HCT116 (cell line): ENCODE data around the gene GALNT7. TPM values are rescaled to one million over a fixed set of nuclear protein-coding genes. Genes with fewer than 3 reads are reported as not detected.

Experiments used
- ATAC-seq: fragments of 200-7000 bp; cut with Tn5 transposase; 2 replicates; pipeline ENCODE4 v1.9.1; 2020; ENCODE audit warnings: mild to moderate bottlenecking, moderate library complexity
- BruUV-seq: library from RNA; stranded (reverse); fragments of 400-500 nt; replicated peaks from 2 replicates; lab custom pipeline; 2021; lab: Mats Ljungman, UMichigan
- CTCF ChIA-PET: fragments of 300-600 bp; sonication (Branson Sonifier 250); formaldehyde crosslinking; loops from one replicate; lab custom pipeline; 2021; ENCODE audit warnings: antibody characterized with exemption; lab: Charles Lee
- POLR2A ChIA-PET: fragments of 300-600, 350-600 bp; sonication (Branson Sonifier 250); formaldehyde crosslinking; loops from one replicate; lab custom pipeline; 2021; ENCODE audit warnings: antibody characterized with exemption; lab: Charles Lee
- RAD21 ChIA-PET, 2 experiments: fragments of 300-600 bp; sonication (Branson Sonifier 250); formaldehyde crosslinking; loops; one replicate each; lab custom pipeline; 2023; ENCODE audit warnings: low total read pairs in 2 of 2; ENCODE audit not compliant: uncharacterized antibody in 2 of 2, unreplicated experiment in 2 of 2, low non-redundant PET in 1 of 2; lab: Charles Lee
- DNase-seq: peaks from one replicate; pipeline ENCODE4 v3.0.0-alpha.2; 2010; ENCODE audit warnings: low read depth, low spot score
- H2AFZ ChIP-seq: fragments of 200-600 bp; shearing (Covaris generic), sonication (generic); 2 replicates; pipeline ENCODE4 v1.6.1; 2017; ENCODE audit warnings: low read depth, mixed run types, mixed read lengths, antibody characterized with exemption, low read length; ENCODE audit not compliant: poor library complexity, severe bottlenecking
- H3K27ac ChIP-seq: 2 replicates; pipeline ENCODE4 v1.5.1; 2012; ENCODE audit warnings: low read depth, low read length
- H3K27me3 ChIP-seq: fragments of 200-600 bp; sonication (generic); 2 replicates; pipeline ENCODE4 v1.6.1; 2016; ENCODE audit warnings: mixed run types, low read length, mixed read lengths; ENCODE audit not compliant: insufficient read depth
- H3K36me3 ChIP-seq, 2 experiments: fragments of 200-500 bp in 1 of 2; fragments of 200-600 bp in 1 of 2; sonication (Bioruptor generic) in 1 of 2; sonication (generic) in 1 of 2; 2 replicates each; pipeline versions ENCODE4 v1.5.1 to v1.6.1; 2014 to 2016; ENCODE audit warnings: low read length in 2 of 2, inconsistent platforms in 1 of 2, mixed read lengths in 1 of 2, mixed run types in 1 of 2; ENCODE audit not compliant: insufficient read depth in 2 of 2, control insufficient read depth in 1 of 2
- H3K4me1 ChIP-seq, 2 experiments: fragments of 200-600 bp in 1 of 2; sonication (generic) in 1 of 2; 2 replicates each; pipeline versions ENCODE4 v1.5.1 to v1.6.1; 2012 to 2017; ENCODE audit warnings: low read length in 2 of 2, inconsistent platforms in 1 of 2, mild to moderate bottlenecking in 1 of 2, mixed read lengths in 1 of 2, mixed run types in 1 of 2, moderate library complexity in 1 of 2; ENCODE audit not compliant: insufficient read depth in 2 of 2, control insufficient read depth in 1 of 2
- H3K4me2 ChIP-seq: fragments of 200-600 bp; sonication (generic); 2 replicates; pipeline ENCODE4 v1.6.1; 2017; ENCODE audit warnings: mixed run types, low read length, mixed read lengths
- H3K4me3 ChIP-seq, 2 experiments: fragments of 200-600 bp in 1 of 2; sonication (generic) in 1 of 2; replicated peaks in 1 of 2; 2 replicates each; pipeline ENCODE4 v1.5.1; 2011 to 2016; ENCODE audit warnings: low read length in 2 of 2, control low read depth in 1 of 2, low read depth in 1 of 2, mild to moderate bottlenecking in 1 of 2, mixed read lengths in 1 of 2, mixed run types in 1 of 2
- H3K79me2 ChIP-seq: fragments of 200-600 bp; sonication (generic); 2 replicates; pipeline ENCODE4 v1.6.1; 2017; ENCODE audit warnings: mild to moderate bottlenecking, mixed run types, low read length, moderate library complexity, mixed read lengths; ENCODE audit not compliant: insufficient read depth
- H3K9ac ChIP-seq: fragments of 200-600 bp; sonication (generic); 2 replicates; pipeline ENCODE4 v1.6.1; 2016; ENCODE audit warnings: low read length, mixed read lengths
- H3K9me2 ChIP-seq: fragments of 200-600 bp; sonication (generic), shearing (Covaris generic); 2 replicates; pipeline ENCODE4 v1.6.1; 2017; ENCODE audit warnings: mixed run types, mild to moderate bottlenecking, moderate library complexity; ENCODE audit not compliant: insufficient read depth
- H3K9me3 ChIP-seq, 2 experiments: fragments of 200-500 bp in 1 of 2; fragments of 200-600 bp in 1 of 2; sonication (Bioruptor generic) in 1 of 2; sonication (generic) in 1 of 2; 2 replicates each; pipeline ENCODE4 v1.6.1; 2014 to 2017; ENCODE audit warnings: low read length in 2 of 2, mixed read lengths in 2 of 2, inconsistent platforms in 1 of 2, low read depth in 1 of 2, mild to moderate bottlenecking in 1 of 2, mixed run types in 1 of 2, moderate library complexity in 1 of 2; ENCODE audit not compliant: control insufficient read depth in 1 of 2, insufficient read depth in 1 of 2
- H4K20me1 ChIP-seq: fragments of 200-600 bp; sonication (generic), shearing (Covaris generic); 2 replicates; pipeline ENCODE4 v1.6.1; 2017; ENCODE audit warnings: mixed run types, mild to moderate bottlenecking, moderate library complexity; ENCODE audit not compliant: insufficient read depth
- ATF3 ChIP-seq: IDR thresholded peaks from 2 replicates; pipeline ENCODE4 v1.6.1; 2012
- CBX3 ChIP-seq: IDR thresholded peaks from 2 replicates; pipeline ENCODE4 v1.6.1; 2012; ENCODE audit warnings: low read depth
- CEBPB ChIP-seq: IDR thresholded peaks from 2 replicates; pipeline ENCODE4 v1.6.1; 2012; ENCODE audit warnings: low read depth
- CTCF ChIP-seq, 3 experiments: fragments of 200-600 bp in 1 of 3; sonication (generic) in 1 of 3; IDR thresholded peaks in 2 of 3; conservative IDR thresholded peaks in 1 of 3; 2 replicates each; pipeline ENCODE4 v1.5.1; 2012 to 2017; ENCODE audit warnings: low read depth in 2 of 3, low read length in 2 of 3, antibody characterized with exemption in 1 of 3, borderline replicate concordance in 1 of 3, control low read depth in 1 of 3, mild to moderate bottlenecking in 1 of 3, mixed read lengths in 1 of 3, mixed run types in 1 of 3, moderate library complexity in 1 of 3; ENCODE audit not compliant: insufficient read depth in 1 of 3
- EGR1 ChIP-seq: IDR thresholded peaks from 2 replicates; pipeline ENCODE4 v1.6.1; 2012; ENCODE audit warnings: low read depth
- ELF1 ChIP-seq: IDR thresholded peaks from 2 replicates; pipeline ENCODE4 v1.6.1; 2012; ENCODE audit warnings: low read depth, borderline replicate concordance
- EZH2phosphoT487 ChIP-seq: fragments of 200-600 bp; IDR thresholded peaks from 2 replicates; pipeline ENCODE4 v1.6.1; 2018; ENCODE audit warnings: antibody characterized with exemption, borderline replicate concordance
- MAX ChIP-seq: IDR thresholded peaks from 2 replicates; pipeline ENCODE4 v1.6.1; 2012
- REST ChIP-seq: IDR thresholded peaks from 2 replicates; pipeline ENCODE4 v1.6.1; 2012; ENCODE audit warnings: low read depth
- SP1 ChIP-seq: IDR thresholded peaks from 2 replicates; pipeline ENCODE4 v1.6.1; 2012; ENCODE audit warnings: low read depth
- SRF ChIP-seq: IDR thresholded peaks from 2 replicates; pipeline ENCODE4 v1.6.1; 2012; ENCODE audit warnings: low read depth
- TCF7L2 ChIP-seq: IDR thresholded peaks from 2 replicates; pipeline ENCODE4 v1.7.0; 2011; ENCODE audit warnings: borderline replicate concordance, inconsistent platforms; ENCODE audit not compliant: insufficient read depth, insufficient read length; ENCODE audit errors: extremely low read depth
- YY1 ChIP-seq: IDR thresholded peaks from 2 replicates; pipeline ENCODE4 v1.6.1; 2011; ENCODE audit warnings: low read length, low read depth, moderate library complexity, mild to moderate bottlenecking; ENCODE audit not compliant: insufficient replicate concordance; ENCODE audit errors: extremely low read depth
- ZBTB33 ChIP-seq: IDR thresholded peaks from 2 replicates; pipeline ENCODE4 v1.6.1; 2011; ENCODE audit warnings: mild to moderate bottlenecking, low read length, moderate library complexity; ENCODE audit not compliant: insufficient replicate concordance; ENCODE audit errors: extremely low read depth
- ZFX ChIP-seq: fragments of 450-650 bp; IDR thresholded peaks from 2 replicates; pipeline ENCODE4 v1.6.1; 2017
- intact Hi-C: fragments of 100-400 bp; cut with micrococcal nuclease; formaldehyde crosslinking; loops from 2 replicates; pipeline ENCODE4 v1.10.0; 2022
- total RNA-seq: library from RNA; stranded (reverse); gene quantifications from one replicate; pipeline ENCODE4 v1.2.1, GENCODE V29; 2021; ENCODE audit not compliant: unreplicated experiment

GALNT7 gene
- total RNA-seq, 1 experiment from 2014 or later = 21.3 TPM

GRCh38 chr4:173119818-173120217 is 48.8 kb upstream of the GALNT7 start:
- H3K27ac ChIP-seq = no peak overlapping the region
- ATAC-seq = 0 out of 2 replicates have a peak, but pooled peaks have one; percentile 47
- no peaks in the 10 kb centered on the region for H3K79me2 ChIP-seq
- H2AFZ ChIP-seq = peak overlapping the region; percentile 36
- no peak for TF ChIP-seq ATF3
- no peak for TF ChIP-seq ELF1
- no peak for TF ChIP-seq TCF7L2
- no peak for TF ChIP-seq YY1
- TF ChIP-seq EZH2phosphoT487 = no peak
- TF ChIP-seq REST = no peak
- TF ChIP-seq SRF = no peak
- TF ChIP-seq ZFX = no peak
- TF ChIP-seq CBX3 = no peak
- no peak for TF ChIP-seq EGR1
- no peak for TF ChIP-seq SP1
- TF ChIP-seq ZBTB33 = no peak
- TF ChIP-seq MAX = no peak
- no peak for TF ChIP-seq CTCF (IDR thresholded peaks at IDR 0.05 in 2 of 3, conservative IDR thresholded peaks at IDR 0.05 in 1 of 3; ENCODE audit: borderline replicate concordance in 1 of 3, insufficient read depth in 1 of 3, low read depth in 2 of 3, low read length in 2 of 3)
- TF ChIP-seq CEBPB = no peak
- no peak overlapping the region for H3K4me3 ChIP-seq
- ChIA-PET CTCF (no interaction called here), RAD21 (no interaction called here), POLR2A (no interaction called here)
- H3K9me3 ChIP-seq = no peaks in the 10 kb centered on the region
- DNase-seq = no peak
- peaks cover 0 to 17% of the 10 kb centered on the region in 2 experiments; a peak in 2 of 4 replicates for H3K4me1 ChIP-seq
- no peaks in the 10 kb centered on the region for H3K27me3 ChIP-seq
- H4K20me1 ChIP-seq = no peaks in the 10 kb centered on the region
- intact Hi-C loops = no loop called here
- no TSS peak for BruUV-seq
- H3K4me2 ChIP-seq = peak overlapping the region; percentile 17; the same call in 1 of the 2 replicates
- H3K36me3 ChIP-seq = no peaks in the 10 kb centered on the region
- H3K9me2 ChIP-seq = no peaks in the 10 kb centered on the region
- no peak overlapping the region for H3K9ac ChIP-seq
